AG04450 (cell line): ENCODE results near the gene DPP10. TPM values are rescaled to one million over a fixed set of nuclear protein-coding genes. Genes with fewer than 3 reads are reported as not detected.

Source experiments
- CTCF ChIA-PET: fragments of 300-600, 350-600 bp; formaldehyde crosslinking; extraction: SDS; loops from one replicate; lab custom pipeline; 2022; ENCODE audit warnings: antibody characterized with exemption, inconsistent platforms; lab: Charles Lee
- POLR2A ChIA-PET: fragments of 350-600 bp; formaldehyde crosslinking; extraction: SDS; loops from one replicate; lab custom pipeline; 2021; ENCODE audit warnings: antibody characterized with exemption, inconsistent platforms; lab: Yijun Ruan, JAX
- DNase-seq: peaks from one replicate; pipeline ENCODE4 v3.0.0-alpha.2; 2011; ENCODE audit warnings: low read depth, low spot score
- H3K27ac ChIP-seq: one replicate; pipeline ENCODE4 v1.5.1; 2012; ENCODE audit warnings: low read depth, low read length, control low read depth
- H3K27me3 ChIP-seq: one replicate; pipeline ENCODE4 v1.6.0; 2012; ENCODE audit warnings: low read length; ENCODE audit not compliant: control insufficient read depth, insufficient read depth
- H3K4me3 ChIP-seq: 2 replicates; pipeline ENCODE4 v1.5.1; 2011; ENCODE audit warnings: mild to moderate bottlenecking, low read depth, low read length, control low read depth
- H3K9me3 ChIP-seq: 2 replicates; pipeline ENCODE4 v1.5.1; 2012; ENCODE audit warnings: low read length; ENCODE audit not compliant: control insufficient read depth, insufficient read depth
- polyA plus RNA-seq: library from polyadenylated mRNA; depleted of rRNA; stranded (reverse); fragments of >200 nt; gene quantifications from 2 replicates; pipeline ENCODE4 v1.2.3, GENCODE V29; 2011
- TF ChIP-seq, protein P1 (sequence below): IDR thresholded peaks from 2 replicates; pipeline ENCODE4 v1.5.1; 2011; ENCODE audit warnings: low read depth, low read length, control low read depth, inconsistent platforms

The DPP10 gene
- polyA plus RNA-seq, 1 experiment, result not detected

DNA sequence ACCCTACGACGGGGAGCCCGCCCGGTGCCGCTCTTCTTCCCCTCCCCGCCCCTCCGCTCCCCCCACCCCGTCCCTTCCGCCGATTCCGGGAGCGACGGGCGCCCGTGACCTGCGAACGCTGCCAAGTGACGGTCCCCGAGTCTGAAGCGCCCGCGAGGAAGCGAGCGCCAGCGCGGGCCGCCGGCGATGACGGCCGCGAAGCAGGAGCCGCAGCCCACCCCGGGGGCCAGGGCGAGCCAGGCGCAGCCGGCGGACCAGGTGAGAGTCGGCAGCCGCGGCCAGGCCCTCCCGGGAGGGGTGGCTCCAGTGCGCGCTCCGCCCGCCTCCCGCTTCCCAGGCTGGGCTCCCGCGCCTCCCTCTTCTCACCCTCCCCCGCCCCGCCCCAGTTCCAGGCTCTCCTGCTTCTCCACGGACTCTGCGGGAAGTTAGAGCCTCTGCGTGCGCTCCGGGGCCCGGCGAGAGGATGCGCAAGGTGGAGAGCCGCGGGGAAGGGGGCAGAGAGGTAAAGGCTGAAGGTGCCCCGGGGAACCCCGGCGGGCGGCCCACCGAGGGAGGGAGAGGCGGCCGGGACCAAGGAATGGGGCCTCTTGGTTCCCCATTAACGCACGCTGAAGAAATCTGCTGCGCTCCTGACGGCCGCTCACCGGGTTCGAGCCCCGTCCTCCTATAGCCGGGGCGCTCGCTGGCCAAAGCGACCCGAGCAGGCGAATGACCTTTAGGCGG, 719.5 kb downstream of the DPP10 start:
- TF ChIP-seq, protein P1, sequence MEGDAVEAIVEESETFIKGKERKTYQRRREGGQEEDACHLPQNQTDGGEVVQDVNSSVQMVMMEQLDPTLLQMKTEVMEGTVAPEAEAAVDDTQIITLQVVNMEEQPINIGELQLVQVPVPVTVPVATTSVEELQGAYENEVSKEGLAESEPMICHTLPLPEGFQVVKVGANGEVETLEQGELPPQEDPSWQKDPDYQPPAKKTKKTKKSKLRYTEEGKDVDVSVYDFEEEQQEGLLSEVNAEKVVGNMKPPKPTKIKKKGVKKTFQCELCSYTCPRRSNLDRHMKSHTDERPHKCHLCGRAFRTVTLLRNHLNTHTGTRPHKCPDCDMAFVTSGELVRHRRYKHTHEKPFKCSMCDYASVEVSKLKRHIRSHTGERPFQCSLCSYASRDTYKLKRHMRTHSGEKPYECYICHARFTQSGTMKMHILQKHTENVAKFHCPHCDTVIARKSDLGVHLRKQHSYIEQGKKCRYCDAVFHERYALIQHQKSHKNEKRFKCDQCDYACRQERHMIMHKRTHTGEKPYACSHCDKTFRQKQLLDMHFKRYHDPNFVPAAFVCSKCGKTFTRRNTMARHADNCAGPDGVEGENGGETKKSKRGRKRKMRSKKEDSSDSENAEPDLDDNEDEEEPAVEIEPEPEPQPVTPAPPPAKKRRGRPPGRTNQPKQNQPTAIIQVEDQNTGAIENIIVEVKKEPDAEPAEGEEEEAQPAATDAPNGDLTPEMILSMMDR, result no peak
- H3K9me3 ChIP-seq, result peaks cover 18% of the 10 kb centered on the region
- ChIA-PET POLR2A (no interaction called here), CTCF (no interaction called here)
- no peak for DNase-seq
- no peak overlapping the region for H3K4me3 ChIP-seq
- no peaks in the 10 kb centered on the region for H3K27me3 ChIP-seq
- H3K27ac ChIP-seq, result no peak overlapping the region

GRCh38 chr2:115162494-115163293, 720.3 kb downstream of the DPP10 start:
- Histone ChIP-seq H3K27ac (no peak overlapping the region), H3K4me3 (no peak overlapping the region), H3K9me3 (peaks cover 18% of the 10 kb centered on the region), H3K27me3 (no peaks in the 10 kb centered on the region)
- POLR2A ChIA-PET, result no interaction called here
- CTCF ChIA-PET, result no interaction called here
- TF ChIP-seq, protein P1, result no peak
- no peak for DNase-seq

GRCh38 chr2:115163572-115163971, 721.1 kb downstream of the DPP10 start:
- no peak for DNase-seq
- Histone ChIP-seq H3K27me3 (no peaks in the 10 kb centered on the region), H3K27ac (no peak overlapping the region), H3K4me3 (no peak overlapping the region), H3K9me3 (peaks cover 18% of the 10 kb centered on the region)
- TF ChIP-seq, protein P1, result no peak
- ChIA-PET CTCF (no interaction called here), POLR2A (no interaction called here)

DNA sequence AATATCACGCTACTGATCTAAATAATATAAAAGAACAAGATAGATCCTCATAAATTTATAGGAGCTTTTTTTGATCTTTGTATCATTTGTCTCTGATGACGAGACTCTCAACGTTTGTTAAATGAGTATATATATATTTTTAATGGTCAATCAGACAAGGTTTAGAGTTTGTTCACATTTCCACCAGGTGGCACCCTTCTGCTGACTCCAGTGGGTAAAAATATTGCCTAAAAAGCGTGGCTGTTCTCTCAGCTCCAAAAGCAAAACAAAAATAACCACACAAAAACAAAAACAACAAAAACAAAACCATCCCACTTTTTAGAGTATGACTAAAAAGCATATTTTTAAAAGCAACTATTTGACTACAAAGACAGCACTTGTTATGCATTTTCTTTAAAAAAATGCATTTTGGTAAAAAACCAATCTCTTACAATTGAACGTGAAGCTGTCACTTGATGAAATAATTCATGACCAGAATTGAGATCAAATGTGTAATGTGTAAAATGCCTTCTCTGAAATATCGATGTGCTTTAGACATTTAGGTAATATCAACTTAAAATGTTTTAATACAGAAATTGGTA, 723.2 kb downstream of the DPP10 start:
- TF ChIP-seq, protein P1, result peak; percentile 37

More for the DNA sequence above, 723.2 kb downstream of the DPP10 start:
- Histone ChIP-seq H3K4me3 (no peak overlapping the region), H3K27me3 (no peaks in the 10 kb centered on the region), H3K9me3 (peaks cover 16% of the 10 kb centered on the region), H3K27ac (no peak overlapping the region)
- POLR2A ChIA-PET, result no interaction called here
- CTCF ChIA-PET, result interaction anchor here (0.7 to 1.3 kb wide), 3 partner anchors 11 to 19 kb away, joined by 3 read pairs; no protein-coding TSS in a partner anchor
- no peak for DNase-seq
